ENCODE data around the gene NOL4L.

DNA sequence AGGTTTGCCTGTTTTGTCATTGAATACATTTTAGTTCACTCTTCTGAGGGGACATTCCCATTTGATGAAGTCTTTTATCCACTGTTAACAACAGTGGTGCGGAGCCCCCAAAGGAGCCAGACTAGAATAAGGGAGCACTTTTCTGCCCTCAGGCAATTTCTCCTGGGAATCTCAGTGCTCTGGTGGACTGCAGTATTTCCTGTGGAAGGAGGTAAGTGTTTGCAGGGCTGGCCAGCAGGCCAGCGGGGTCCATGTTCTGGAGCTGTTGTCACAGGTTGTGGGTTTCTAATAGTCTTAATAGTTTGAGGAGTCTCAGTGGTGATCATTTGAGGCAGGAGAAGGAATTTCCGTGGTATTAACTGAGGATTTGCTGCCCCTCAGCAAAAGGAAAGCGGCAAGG lies 143.5 kb downstream of the NOL4L start:
- TF ChIP-seq, protein P1, sequence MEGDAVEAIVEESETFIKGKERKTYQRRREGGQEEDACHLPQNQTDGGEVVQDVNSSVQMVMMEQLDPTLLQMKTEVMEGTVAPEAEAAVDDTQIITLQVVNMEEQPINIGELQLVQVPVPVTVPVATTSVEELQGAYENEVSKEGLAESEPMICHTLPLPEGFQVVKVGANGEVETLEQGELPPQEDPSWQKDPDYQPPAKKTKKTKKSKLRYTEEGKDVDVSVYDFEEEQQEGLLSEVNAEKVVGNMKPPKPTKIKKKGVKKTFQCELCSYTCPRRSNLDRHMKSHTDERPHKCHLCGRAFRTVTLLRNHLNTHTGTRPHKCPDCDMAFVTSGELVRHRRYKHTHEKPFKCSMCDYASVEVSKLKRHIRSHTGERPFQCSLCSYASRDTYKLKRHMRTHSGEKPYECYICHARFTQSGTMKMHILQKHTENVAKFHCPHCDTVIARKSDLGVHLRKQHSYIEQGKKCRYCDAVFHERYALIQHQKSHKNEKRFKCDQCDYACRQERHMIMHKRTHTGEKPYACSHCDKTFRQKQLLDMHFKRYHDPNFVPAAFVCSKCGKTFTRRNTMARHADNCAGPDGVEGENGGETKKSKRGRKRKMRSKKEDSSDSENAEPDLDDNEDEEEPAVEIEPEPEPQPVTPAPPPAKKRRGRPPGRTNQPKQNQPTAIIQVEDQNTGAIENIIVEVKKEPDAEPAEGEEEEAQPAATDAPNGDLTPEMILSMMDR (conservative IDR thresholded peaks at IDR 0.05), result no peak
- no peak for TF ChIP-seq ZFX (IDR thresholded peaks at IDR 0.05)

Measured in C4-2B (cell line).